ENCODE results near the gene CTSF. TPM values are rescaled to one million over a fixed set of nuclear protein-coding genes. Genes with fewer than 3 reads are reported as not detected.

Gene CTSF
- total and polyA plus RNA-seq, 2 of the 8 experiments (the other 6 are each of a cell fraction or from before 2014, with no cell fraction given) = 0.58 to 2.3 TPM

DNA sequence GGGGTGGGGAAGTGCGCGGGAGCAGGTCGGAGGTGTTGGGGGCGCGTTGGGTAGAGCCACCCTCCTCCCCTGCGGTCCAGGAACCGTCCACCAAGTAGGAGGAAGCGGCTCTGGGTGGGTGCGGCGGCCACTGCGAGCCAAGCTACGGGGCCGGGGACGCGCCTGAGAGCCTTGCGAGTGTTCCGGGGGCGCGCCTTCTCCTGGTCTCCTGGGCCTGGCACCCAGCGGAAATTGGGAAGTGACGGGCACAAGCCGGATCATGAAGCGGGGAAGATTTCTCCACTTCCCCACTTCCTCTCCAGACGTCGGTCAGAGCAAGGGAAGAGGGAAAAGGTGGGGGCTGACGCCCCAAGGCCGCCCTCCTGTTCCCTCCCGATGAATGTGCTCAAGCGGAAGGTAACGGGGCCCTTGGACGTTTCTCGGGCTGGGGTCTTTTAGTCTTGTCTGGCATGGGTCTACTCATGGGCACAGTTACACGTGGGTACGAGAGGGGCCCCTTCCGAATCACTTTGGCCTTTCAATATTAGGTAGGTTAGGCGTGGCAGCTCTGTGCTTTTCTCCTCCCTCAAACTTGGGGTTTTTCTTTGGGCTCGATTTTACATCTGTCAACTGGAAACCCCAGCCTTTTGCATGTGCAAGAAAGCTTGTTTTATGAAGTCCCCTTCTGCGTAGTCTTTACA, 48.9 kb upstream of the CTSF start:
- H4K5ac ChIP-seq (ENCODE audit: insufficient read length, low read depth, low read length) = no peak overlapping the region
- H2AFZ ChIP-seq (ENCODE audit: low read length) = no peak overlapping the region
- peak overlapping the region; percentile 81 to 99 (median 92) for H3K4me3 ChIP-seq (ENCODE audit: extremely low read depth in 1 of 4, insufficient read depth in 2 of 4, low read depth in 3 of 4, low read length in 4 of 4)
- no peaks in the 10 kb centered on the region; the same call in none of the 2 replicates for H3K79me1 ChIP-seq (ENCODE audit: low read depth, low read length)
- peak overlapping the region; percentile 19; the same call in 1 of the 2 replicates for H4K8ac ChIP-seq (ENCODE audit: extremely low read depth, insufficient read depth, low read length)
- no peak overlapping the region for H2BK120ac ChIP-seq (replicated peaks; ENCODE audit: low read depth, low read length)
- H2BK15ac ChIP-seq (ENCODE audit: low read length) = no peak overlapping the region
- no peak overlapping the region; the same call in 1 of the 2 replicates for H2BK12ac ChIP-seq (ENCODE audit: low read depth, low read length)
- peaks cover 30 to 35% of the 10 kb centered on the region in 2 experiments for H4K20me1 ChIP-seq (replicated peaks in 1 of 2; ENCODE audit: control insufficient read depth in 1 of 2, insufficient read depth in 2 of 2, low read length in 2 of 2)
- DNase-seq (ENCODE audit: low read depth in 1 of 2, low spot score in 2 of 2) (no peak), FAIRE-seq (no peak)
- peak overlapping the region; percentile 98 for H3K27ac ChIP-seq (ENCODE audit: low read depth, low read length)
- H2BK5ac ChIP-seq (ENCODE audit: low read depth, low read length) = peak overlapping the region; percentile 100; the same call in 1 of the 2 replicates
- H3K9ac ChIP-seq (replicated peaks in 1 of 4; ENCODE audit: extremely low read depth in 1 of 4, low read depth in 3 of 4, low read length in 3 of 4) = peak overlapping the region; percentile 86 to 99 (median 94)
- no peak overlapping the region; the same call in 1 of the 2 replicates for H3K18ac ChIP-seq (ENCODE audit: extremely low read depth, low read length)
- peaks cover 2 to 32% (median 10%) of the 10 kb centered on the region in 4 experiments; a peak in 5 of 8 replicates for H3K36me3 ChIP-seq (ENCODE audit: control insufficient read depth in 2 of 4, insufficient read depth in 4 of 4, low read length in 3 of 4)
- peaks cover 0 to 15% (median 3%) of the 10 kb centered on the region in 4 experiments; a peak in 4 of 7 replicates for H3K4me1 ChIP-seq (replicated peaks in 1 of 4; ENCODE audit: control insufficient read depth in 3 of 4, insufficient read depth in 4 of 4, low read length in 3 of 4)
- WGBS, 2 experiments (ENCODE audit: extremely low coverage in 1 of 2, insufficient coverage in 1 of 2, insufficient read length in 1 of 2, insufficient replicate concordance in 2 of 2, low coverage in 1 of 2, low lambda C conversion rate in 2 of 2, missing lambda C conversion rate in 1 of 2) = 4% methylated on average over 32 of the region's 38 CpGs; no CpG with 5 or more reads in 1 of the 2 experiments
- H3K79me2 ChIP-seq (ENCODE audit: control insufficient read depth in 1 of 2, insufficient read depth in 2 of 2, low read length in 2 of 2) = peaks cover 47 to 58% of the 10 kb centered on the region in 2 experiments
- no peak overlapping the region for H2BK20ac ChIP-seq (ENCODE audit: low read length)
- H3K14ac ChIP-seq (ENCODE audit: insufficient read length) = no peak overlapping the region
- peak overlapping the region; percentile 10 for H4K91ac ChIP-seq (replicated peaks; ENCODE audit: insufficient read length, low read length)
- no peak overlapping the region for H3K4ac ChIP-seq (replicated peaks; ENCODE audit: insufficient read length, low read depth, low read length)
- ChIA-PET POLR2A (ENCODE audit: partially characterized antibody) (interaction anchor here (0.6 to 66.2 kb wide), 26 partner anchors 4 to 340 kb away, joined by 3 to 2165 read pairs (median 6); partner anchors contain the start of genes ACTN3, BBS1, CCDC87 and CCS), CTCF (ENCODE audit: partially characterized antibody) (interaction anchor here (0.7 to 3.2 kb wide), 6 partner anchors 10 to 122 kb away, joined by 3 to 14 read pairs (median 4); partner anchors contain the start of genes CCDC87 and CCS)
- peaks cover 11% of the 10 kb centered on the region for H3K23me2 ChIP-seq (ENCODE audit: low read depth, low read length)
- no peaks in the 10 kb centered on the region for H3K27me3 ChIP-seq (replicated peaks in 1 of 4; ENCODE audit: control insufficient read depth in 3 of 4, extremely low read depth in 1 of 4, insufficient read depth in 3 of 4, low read length in 3 of 4)
- H3K23ac ChIP-seq (ENCODE audit: insufficient read length) = no peak overlapping the region
- H3K56ac ChIP-seq (replicated peaks; ENCODE audit: insufficient read length, low read depth, low read length) = no peak overlapping the region
- H3K9me3 ChIP-seq (ENCODE audit: insufficient read depth in 2 of 2, low read depth in 1 of 2, low read length in 1 of 2) = no peaks in the 10 kb centered on the region
- no peak overlapping the region for H2AK5ac ChIP-seq (ENCODE audit: low read depth, low read length)
- H3K4me2 ChIP-seq (ENCODE audit: insufficient read depth in 1 of 2, low read depth in 2 of 2, low read length in 2 of 2) = peak overlapping the region; percentile 86 to 94

Data from H1 (cell line).